SU-DHL-6 (cell line): Measurements from ENCODE around the gene KIF5B.

Experiments used
- EZH2phosphoT487 ChIP-seq: fragments of 200-600 bp; sonication (generic), shearing (Covaris generic); conservative IDR thresholded peaks from 2 replicates; pipeline ENCODE4 v1.6.1; 2018; ENCODE audit warnings: mild to moderate bottlenecking, antibody characterized with exemption, low read length, moderate library complexity, mixed read lengths
- TF ChIP-seq, protein P1 (sequence below): fragments of 200-600 bp; sonication (generic); IDR thresholded peaks from one replicate; pipeline ENCODE4 v1.5.1; 2017; ENCODE audit warnings: antibody characterized with exemption, mild to moderate bottlenecking, low read length, moderate library complexity; ENCODE audit not compliant: insufficient read depth, poor library complexity, severe bottlenecking

DNA sequence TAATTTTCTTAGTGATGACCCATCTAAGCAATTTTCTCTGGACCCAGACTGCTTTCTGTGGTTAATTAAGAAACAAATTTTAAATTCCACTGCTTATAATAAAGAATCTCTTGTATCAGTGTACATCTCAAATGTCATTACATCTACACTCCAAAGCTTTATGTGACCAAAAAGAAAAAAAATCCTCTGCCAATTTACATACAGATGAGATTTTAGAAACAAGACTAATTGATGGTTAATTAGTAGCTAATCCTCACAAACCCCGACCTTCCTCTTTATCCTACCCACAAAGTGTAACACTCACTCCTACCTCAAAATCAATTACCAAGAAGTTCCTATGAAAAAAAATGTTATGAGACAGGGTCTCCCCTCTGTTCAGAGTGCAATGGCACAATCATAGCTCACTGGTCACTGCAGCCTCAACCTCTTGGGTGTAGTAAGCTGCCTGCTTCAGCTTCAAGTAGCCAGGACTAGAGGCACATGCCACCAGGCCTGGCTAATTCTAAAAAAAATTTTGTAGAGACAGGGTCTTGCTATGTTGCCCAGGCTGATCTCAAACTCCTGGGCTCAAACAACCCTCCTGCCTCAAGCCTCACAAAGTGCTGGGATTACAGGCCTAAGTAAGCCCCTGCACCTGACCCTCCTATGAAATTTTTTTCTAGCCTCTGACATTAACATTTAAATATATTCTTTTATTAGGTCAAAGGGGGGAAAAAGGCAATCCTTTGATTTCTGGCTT is 14.8 kb downstream of the KIF5B start:
- TF ChIP-seq, protein P1, sequence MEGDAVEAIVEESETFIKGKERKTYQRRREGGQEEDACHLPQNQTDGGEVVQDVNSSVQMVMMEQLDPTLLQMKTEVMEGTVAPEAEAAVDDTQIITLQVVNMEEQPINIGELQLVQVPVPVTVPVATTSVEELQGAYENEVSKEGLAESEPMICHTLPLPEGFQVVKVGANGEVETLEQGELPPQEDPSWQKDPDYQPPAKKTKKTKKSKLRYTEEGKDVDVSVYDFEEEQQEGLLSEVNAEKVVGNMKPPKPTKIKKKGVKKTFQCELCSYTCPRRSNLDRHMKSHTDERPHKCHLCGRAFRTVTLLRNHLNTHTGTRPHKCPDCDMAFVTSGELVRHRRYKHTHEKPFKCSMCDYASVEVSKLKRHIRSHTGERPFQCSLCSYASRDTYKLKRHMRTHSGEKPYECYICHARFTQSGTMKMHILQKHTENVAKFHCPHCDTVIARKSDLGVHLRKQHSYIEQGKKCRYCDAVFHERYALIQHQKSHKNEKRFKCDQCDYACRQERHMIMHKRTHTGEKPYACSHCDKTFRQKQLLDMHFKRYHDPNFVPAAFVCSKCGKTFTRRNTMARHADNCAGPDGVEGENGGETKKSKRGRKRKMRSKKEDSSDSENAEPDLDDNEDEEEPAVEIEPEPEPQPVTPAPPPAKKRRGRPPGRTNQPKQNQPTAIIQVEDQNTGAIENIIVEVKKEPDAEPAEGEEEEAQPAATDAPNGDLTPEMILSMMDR = no peak
- TF ChIP-seq EZH2phosphoT487 = no peak
